Stimulated activated CD8-positive, alpha-beta memory T cell treated with anti-CD3 and anti-CD28 coated beads, Interleukin-4, amount 100 ng/mL, for 4 hours (primary cell): Measurements from ENCODE around the gene PNCK.
"Not testable (repeated sequence)": the region's sequence is repeated elsewhere in the genome, so short reads cannot be mapped to it uniquely, and the experiment has no call there.

Experiments
- DNase-seq, 2 donors: peaks; one replicate each; pipeline ENCODE4 v3.0.0-alpha.2; 2020; ENCODE audit warnings: low read depth in 2 of 2, low spot score in 1 of 2

Gene PNCK

DNA sequence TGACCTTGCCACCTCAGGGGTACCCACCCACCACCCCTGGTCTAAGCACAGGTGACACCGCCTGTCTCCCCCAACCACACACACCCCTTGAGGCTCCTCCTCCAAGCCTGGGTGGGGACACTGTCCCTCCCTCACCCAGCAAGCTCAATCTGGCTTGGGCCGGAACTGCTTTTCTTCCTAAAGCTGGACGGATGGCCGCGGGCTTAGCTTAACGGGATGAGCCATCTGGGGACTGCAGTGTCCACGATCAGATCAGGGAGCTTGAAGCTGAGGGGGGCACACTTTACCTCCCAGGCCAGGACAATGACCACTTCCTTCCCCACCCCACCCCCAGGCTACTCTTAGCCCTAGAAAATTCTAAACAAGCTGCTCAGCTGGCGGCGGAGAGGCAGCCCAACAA, 13.1 kb upstream of the PNCK start:
- no peak for DNase-seq

DNA sequence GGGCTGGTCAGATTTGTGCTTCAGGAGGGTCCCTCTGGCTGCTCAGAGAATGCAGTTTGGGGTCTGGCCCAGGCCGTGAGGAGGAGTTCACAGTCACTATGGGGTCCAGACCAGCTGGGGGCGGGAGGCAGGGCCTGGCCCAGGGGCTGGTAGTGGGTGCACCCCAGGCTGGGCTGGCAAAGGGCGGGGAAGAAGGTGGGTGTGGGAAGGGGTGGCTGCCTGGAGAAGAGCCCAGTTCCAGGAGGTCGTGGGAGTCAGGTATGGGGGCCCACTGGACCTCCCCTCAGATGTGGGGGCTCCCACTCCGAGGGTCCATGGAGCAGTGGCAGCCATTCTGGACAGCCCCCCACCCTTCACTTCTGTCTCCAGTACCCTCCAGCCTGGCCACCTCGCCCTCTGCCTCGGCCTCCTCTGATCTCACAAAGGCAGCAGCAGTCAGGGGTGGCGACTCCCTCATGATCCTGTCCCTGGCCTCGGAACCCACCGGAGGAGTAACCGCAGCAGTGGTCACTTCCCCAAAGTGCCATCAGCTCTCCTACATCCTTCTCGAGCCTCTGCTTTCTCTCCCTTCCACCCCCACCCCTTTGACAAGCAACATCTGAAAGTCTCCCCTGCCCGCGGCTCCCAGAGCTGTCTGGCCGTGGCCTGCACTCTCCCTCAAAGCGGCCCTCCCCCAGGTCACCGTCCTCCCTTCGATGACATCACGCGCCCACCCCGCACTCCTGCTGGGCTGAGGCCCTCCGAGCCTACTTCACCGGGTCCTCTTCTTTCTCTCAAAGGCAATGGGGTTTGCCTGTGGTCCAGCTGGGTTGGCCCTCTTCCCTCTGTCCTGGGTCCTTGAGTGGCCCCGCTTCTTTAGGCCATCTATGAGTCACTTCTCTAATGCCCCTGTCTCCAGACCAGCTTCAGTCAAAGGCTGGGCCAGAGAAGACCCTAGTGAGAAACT, 12.4 kb upstream of the PNCK start:
- no peak for DNase-seq

DNA sequence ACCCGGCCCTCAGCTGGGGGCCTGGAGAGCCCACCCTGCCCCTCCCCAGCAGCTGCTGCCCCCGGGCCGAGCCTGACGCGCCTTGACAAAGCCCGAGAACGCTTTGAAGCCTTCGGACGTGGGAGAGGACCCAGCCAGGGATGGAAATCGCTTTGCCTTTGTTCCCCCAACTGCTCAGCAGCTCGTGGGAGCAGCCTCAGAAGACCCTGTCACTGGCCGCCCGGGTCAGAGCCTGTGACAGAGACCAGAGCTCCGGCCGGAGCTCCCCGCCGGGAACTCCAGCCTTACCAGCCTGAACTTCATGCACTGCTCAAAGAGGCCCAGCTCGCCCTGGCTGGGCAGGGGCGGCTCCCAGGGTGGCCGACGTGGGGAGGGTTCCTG, 11.5 kb upstream of the PNCK start:
- DNase-seq: no peak

DNA sequence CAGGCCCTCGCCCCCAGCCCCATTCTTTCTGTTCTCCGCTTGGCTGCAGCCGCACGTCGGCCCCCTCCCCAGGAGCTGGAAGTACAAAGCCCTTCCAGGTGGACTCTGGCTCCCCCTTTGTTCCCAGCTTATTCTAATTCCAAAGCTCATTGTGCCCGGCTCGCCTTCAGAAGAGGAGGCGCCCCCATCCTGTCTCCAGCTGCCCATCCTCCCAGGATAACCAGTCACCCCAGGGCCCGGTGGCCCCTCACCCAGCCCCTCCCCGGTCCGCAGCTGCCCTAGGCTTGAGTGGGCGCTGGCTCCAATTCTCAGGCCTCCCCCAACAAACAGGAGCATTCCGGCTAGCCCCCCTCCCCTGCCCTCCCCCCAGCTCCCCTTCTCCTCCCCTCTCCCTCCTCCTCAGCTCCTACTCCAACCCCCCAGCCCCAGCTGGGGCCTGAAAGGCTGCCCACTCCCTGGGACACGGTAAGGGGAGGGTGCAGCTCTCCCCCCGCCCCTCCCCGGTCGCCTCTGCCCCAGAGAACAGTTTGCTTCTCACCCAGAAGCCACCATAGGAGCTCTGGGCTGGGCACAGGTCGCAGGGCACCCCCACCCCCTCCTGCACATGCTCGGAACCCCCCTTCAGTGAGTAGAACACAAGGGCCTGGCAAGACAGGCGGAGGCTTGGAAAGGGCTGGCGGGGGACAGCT, 11.0 kb upstream of the PNCK start:
- no peak for DNase-seq

DNA sequence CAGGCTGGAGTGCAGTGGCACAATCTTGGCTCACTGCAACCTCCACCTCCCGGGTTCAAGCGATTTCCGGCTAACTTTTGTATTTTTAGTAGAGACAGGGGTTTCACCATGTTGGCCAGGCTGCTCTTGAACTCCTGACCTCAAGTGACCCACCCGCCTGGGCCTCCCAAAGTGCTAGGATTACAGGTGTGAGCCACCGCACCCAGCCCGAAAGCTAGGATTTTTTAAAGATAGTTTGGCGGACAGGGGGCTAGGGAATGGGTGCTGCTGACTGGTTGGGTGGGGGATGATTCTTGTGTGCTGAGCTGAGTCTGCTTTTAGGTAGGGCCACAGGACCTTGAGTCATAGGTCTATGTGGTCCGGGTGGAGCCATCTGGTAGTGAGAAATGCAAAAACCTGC, 9.9 kb upstream of the PNCK start:
- DNase-seq: not testable (repeated sequence)

DNA sequence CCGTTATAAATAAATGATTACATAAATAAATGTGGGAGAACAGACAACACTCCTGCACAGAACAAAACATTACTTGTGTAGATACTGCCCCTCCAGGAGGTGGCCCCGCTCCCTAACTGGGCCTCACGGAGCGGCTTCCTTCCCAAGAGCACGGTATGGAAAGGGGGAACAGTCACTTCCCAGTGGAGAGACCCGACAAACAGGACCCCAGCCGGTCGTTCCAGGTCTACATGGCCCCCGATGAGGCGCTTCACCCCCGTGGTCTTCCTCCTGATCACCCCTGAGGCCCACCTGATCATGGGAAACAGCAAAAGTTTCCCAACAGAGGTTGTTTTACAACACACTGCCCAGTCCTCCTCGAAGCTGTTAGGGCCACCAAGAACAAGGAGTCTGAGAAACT, 7.6 kb upstream of the PNCK start:
- no peak for DNase-seq

DNA sequence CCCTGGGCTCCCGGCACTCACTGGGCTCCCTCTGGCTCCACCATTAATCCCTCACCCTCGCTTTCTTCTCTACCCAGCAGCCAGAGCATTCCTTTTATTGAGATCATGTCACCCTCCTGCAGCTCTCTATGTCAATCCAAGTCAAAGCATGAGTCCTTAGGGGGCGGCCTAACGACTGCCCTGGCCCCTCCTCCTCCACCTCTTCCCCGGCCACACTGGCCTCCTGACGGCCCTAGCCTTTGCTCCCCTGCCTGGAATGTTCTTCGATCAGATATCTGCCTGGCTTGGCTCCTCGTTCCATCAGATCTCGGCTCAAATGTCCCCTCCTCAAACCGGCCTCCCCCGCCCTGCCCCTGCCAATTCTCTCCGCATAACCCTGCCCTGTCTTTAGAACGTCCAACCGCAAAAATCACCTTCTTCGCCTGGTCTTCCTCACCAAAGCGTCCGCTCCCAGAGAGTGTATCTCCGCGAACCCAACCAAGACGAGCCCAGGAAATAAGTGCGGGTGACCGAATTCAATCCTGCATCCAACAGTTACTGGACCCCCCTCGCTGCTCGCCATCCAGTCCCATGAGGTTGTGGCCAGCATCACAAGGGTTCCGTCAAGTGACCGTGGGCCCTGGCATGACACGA, 722 bp upstream of the PNCK start:
- no peak for DNase-seq

DNA sequence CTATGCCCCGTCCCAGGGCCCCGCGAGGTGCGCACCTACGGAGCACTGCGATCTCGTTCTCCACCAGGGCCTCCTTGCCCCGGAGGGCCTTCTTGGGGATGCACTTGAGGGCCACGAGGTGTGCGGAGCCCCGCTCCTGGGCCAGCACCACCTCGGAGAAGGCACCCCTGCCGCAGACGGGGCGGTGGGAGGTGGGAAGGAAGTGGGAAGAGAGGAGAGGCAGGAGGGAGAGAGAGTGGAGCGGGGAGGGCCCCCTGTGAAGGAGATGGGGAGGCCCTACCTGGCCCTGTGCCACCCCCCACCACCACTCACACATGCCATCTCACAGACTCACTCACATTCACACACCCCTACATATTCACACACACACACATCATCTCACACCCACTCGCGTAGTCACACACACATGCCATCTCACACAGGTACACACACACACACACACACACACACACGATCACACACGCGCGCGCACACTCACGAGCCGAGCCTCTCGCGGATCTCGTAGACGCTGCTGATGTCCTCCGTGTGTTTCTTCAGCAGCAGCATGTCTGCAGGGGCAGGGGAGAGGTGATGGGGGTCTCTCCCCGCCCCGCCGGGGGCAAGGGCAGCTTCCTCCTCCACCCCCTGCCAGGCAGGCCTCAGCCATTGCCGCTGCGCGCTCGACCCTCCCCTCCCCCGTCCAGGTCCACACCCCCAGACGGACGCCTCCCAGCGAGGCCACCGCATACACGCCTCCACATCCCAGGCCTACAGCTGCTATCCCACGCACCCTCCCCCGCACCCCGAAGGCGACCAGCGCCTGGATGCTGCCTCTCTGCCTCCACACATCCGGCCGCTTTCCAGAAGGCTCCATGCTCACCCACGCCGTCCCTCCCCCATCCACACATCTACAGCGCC, 834 bp downstream of the PNCK start:
- no peak for DNase-seq

DNA sequence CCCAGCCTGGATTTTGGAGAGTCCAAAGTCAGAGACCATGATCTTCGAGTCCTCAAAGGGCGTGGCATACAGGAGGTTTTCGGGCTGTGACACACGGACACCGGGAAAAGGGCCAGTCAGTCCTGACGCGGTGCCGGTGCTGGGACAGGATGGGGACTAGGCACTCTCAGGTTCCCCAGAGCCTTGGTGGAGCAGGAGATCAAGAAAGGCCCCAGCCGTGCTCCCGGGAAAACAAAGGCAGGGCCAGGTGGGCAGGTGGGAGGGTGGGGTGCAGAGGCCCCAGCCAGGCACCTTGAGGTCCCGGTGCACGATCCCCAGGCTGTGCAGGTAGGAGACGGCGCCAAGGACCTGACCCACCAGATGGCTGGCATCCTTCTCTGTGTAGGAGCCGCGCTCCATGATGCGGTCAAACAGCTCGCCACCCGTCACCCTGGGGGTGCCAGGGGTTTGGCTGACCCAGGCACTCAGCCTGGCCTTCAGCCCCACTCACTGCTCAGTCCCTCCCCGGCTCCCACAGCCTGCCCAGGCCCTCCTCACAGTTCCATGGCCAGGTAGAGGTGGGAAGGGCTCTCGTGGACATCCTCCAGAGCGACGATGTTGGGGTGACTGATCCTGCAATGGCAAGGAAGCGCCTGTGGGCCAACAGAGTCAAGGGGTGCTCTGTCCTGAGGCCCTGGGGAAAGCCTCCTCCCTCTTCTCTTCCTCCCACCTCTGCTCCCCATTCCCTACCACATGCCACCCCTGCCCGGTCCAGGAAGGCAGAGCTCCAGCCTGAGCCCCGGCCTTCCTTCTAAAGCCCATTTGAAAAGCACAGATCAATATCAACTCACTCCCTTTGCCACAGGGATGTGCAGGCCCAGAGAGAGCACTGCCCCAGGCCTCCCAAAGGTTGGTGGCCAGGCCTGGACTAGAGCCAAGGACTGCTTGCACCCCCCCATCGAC, 1.8 kb downstream of the PNCK start:
- DNase-seq: no peak

DNA sequence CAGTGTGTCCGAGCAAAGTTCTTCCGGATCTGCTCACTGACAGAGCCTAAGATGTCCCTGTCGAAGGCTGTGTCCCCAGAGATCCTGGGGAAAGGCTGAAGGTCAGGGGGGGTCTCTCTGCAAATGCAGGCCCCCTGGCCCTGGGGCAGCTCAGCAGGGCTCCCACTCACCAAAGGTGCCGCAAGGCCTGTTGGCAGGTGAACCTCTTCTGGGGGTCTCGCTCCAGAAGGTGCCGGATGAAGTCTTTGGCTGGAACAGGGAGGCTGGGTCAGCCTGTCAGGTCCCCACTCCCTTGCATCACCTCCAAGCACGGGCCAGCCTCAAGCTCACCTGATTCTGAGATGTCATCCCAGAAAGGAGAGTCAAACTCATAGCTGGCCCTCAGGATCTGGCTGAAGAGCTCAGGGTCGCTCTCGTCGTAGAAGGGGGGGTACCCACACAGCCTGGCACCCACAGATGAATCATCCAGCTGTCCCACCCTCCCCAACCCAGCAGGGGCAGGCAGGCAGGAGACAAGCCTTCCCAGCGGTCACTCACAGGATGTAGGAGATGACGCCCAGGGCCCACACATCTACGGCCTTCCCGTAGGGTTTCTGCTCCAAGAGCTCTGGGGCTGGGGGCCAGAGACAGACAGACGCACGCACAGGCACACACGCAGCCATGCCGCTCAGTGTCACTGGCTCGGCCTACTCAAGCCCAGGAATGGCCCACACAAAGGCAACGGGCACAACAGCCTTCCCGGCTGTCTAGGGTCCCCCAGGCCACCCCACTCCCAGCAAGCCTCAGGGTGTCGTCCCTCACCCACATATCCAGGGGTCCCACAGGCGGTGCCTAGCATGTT, 2.6 kb downstream of the PNCK start:
- no peak for DNase-seq

DNA sequence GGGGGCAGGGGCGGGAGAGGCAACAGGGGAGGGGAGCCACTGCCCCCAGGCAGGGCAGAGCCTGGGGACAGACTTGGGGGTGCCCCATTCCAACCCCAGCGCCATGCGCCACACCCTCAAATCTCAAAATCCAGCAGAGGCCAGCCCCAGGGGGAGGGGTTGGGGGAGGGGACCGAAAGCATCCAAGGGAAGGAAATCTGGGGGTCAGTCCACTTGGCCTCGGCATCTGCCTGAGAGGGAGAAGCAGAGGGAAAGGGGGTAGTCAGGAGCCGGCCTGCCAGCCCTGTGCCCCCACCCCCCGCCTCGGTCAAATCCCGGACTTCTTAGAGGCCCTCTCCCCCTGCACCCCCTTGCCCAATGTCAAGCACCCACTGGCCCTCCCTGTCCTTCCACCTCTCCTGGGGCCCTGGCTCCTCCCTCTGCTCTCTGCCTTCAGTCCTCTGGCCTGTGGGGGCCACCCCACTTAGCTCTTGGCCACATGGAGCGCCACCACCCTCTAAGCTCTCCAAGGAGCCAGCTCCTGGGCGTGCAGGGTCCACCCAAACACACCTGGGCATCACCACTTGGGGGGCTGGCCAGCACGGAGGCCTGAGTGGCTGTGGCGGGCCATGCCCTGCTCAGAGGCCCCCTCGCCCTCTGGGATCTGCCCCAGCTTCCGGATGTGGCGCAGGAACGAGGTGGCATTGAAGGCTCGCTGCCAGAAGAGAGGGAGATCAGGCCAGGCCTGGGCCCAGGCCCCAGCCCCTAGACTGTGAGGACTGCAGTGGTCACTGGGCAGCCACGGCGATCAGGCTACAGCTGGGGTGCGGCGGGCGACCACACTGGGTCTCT, 3.5 kb downstream of the PNCK start:
- no peak for DNase-seq

DNA sequence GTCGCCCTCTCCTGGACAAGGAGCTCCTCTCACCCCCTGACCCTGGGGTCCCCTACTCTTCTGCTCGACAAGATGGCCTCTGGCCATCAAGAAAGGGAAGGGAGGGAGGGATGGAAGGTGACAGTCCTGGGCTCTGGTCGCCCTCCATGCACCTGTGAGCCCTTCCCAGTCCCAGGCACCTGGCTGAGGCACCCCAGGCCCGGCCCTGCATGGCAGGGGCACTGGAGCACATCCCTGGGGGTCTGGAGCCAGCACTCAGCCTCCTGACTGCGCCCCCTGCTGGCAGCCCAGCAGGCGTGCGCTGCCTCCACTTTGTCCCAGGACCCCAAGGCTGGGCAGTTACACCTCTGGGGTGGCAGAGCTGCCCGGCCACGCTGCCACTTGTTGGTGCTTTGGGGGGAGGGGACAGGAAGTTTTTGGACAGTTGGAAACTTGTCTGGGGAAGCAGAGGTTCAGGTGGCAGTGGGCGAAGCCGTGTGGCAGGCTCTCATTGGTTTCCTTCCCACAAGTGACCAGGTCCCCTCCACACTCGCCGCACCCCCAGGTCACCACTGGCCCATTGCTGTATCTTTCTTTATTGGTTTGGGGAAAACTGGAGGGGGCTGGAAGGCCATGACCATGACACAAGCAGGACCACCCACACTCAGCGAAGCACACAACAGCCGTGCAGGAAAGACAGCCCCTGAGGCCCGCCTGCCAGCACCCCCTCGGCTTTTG, 4.3 kb downstream of the PNCK start:
- no peak for DNase-seq

DNA sequence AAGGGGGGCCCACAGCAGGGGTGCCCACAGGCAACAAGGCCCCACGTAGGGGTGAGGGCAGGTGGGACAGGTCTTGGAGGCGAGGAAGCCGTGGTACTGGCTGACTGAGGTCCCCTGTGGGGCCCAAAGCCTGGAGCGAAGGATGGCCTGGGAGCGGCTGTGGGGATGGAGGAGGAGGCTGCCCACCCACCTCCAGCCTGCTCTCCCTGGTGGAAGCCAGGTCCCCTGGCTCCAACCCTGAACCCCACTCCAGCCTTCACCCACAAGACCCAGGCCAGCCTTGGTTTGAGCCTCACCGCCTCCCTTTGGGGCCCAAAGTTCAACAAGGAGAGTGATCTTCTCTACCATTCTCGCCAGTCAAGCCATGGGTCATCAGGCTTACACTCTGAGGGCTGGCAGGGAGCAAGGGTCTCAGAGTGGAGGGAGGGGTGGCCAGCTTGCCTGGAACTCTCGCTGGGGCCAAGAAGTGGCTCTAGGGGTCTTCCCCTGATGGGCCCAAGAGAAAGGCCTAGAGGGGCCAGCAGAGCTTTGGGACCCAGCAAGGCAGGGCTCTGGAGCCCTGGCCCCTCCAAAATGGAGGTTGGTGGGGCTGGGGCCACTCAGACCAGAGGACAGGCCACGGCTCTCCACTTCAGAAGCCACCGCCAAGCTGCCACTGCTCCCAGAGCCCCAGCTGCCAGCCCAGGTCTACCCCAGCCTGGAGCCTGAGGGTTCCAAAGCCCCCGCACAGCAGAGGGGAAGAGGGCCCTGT, 5.0 kb downstream of the PNCK start:
- no peak for DNase-seq

DNA sequence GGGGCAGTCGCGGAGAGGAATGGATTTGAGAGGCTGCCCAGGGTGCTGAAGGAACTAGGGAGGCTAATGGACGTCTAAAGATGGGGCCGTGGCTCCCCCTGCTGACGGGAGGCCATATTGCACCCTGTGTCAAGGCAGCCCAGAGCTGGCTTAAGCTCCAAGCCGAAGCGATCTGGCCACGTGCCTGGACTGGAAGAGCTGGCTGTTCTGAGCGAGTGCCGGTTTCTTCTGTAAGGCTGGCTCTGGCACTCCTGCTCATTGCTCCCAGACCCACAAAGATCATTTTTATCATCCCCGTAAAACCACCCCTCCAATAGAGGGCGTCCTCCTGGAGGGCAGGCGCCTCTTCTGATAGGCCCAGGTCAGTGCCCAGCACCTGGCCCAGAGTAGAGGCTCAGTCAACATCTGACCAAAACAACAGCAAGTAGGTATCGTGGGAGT, 5.6 kb downstream of the PNCK start:
- DNase-seq: peak in 1 of 2 donors; percentile 58

DNA sequence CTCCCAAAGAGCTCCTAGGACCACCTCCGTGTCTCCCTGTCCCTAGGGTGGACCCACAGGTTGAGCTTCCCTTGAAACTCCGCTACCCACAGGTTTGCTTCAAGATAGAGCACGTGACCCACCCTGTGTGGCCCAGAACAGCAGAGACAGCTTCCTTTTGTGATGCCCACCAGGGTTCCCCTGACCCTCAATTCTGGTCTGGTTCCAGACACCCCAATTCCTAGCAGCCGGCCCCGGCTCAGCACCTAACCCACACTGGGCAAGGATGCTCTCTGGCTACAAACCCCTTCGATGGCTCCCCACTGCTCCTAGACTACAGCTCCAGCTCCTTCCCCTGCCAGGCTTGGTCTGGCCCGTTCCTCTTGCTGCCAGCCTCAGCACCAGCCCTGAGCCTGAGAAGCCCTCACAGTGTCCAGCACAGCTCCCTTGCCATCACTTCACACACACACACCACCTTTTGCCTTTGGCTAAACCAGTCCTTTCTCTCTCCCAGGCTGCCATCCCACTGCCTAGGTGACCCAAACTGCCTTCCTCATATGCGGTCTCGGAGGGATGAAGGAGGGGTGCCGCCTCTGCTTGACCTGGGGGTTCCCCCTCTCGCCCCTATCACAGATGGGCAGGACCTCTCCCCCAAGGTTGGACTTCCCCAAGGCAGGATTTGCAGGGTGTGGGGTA, 6.2 kb downstream of the PNCK start:
- no peak for DNase-seq

DNA sequence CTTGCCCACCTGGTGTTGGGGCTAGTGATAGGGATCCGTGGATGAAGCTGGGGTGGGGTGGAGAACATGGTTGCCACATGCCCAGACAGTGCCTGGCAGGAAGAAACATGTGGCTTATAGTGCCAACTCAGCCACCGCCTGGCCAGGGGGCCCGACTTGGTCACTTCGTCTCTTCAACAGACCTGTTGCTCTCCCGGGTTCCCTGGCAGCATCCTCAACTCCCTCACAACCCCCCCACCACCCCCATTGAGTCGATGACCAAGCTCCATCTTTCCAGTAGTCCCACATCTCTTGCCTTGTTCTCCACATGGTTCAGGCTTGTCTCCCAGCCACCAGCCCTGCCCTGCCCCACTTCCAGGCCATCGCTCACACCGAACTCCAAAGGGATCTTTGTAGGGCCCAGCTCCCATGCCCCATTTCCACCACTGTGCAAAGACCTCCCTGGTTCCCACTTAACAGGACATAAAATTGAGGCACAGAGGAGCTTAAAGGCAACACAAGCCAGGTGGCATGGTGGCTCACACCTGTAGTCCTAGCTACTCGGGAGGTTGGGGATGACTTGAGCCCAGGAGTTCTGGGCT, 7.8 kb downstream of the PNCK start:
- DNase-seq: no peak
